ENCODE measurements around the gene PGPEP1. TPM values are rescaled to one million over a fixed set of nuclear protein-coding genes. Genes with fewer than 3 reads are reported as not detected.

PGPEP1 gene
- total RNA-seq, 1 donor from 2014 or later, result 5.4 TPM

GRCh38 chr19:18330868-18331267 is 9.5 kb upstream of the PGPEP1 start:
- H3K4me3 ChIP-seq (ENCODE audit: low read depth, low read length), result no peak overlapping the region
- TF ChIP-seq CTCF (conservative IDR thresholded peaks at IDR 0.05; ENCODE audit: low read depth, low read length), result no peak
- no peak for DNase-seq (ENCODE audit: low read depth)

- no peak for DNase-seq (ENCODE audit: low read depth)
- no peak for TF ChIP-seq CTCF (conservative IDR thresholded peaks at IDR 0.05; ENCODE audit: low read depth, low read length)
- no peak overlapping the region for H3K4me3 ChIP-seq (ENCODE audit: low read depth, low read length)
Observed at GRCh38 chr19:18332917-18333530, 7.4 kb upstream of the PGPEP1 start.

- no peak overlapping the region for H3K4me3 ChIP-seq (ENCODE audit: low read depth, low read length)
- TF ChIP-seq CTCF (conservative IDR thresholded peaks at IDR 0.05; ENCODE audit: low read depth, low read length), result no peak
- DNase-seq (ENCODE audit: low read depth), result no peak
Observed at GRCh38 chr19:18333680-18334079, 6.7 kb upstream of the PGPEP1 start.

GRCh38 chr19:18336121-18336520 is 4.3 kb upstream of the PGPEP1 start:
- TF ChIP-seq CTCF (conservative IDR thresholded peaks at IDR 0.05; ENCODE audit: low read depth, low read length), result no peak
- DNase-seq (ENCODE audit: low read depth), result no peak
- H3K4me3 ChIP-seq (ENCODE audit: low read depth, low read length), result no peak overlapping the region

- DNase-seq (ENCODE audit: low read depth), result no peak
Observed at GRCh38 chr19:18338541-18338940, 1.9 kb upstream of the PGPEP1 start.

GRCh38 chr19:18339723-18340122 is 675 bp upstream of the PGPEP1 start:
- no peak for DNase-seq (ENCODE audit: low read depth)
- TF ChIP-seq CTCF (conservative IDR thresholded peaks at IDR 0.05; ENCODE audit: low read depth, low read length), result peak; percentile 37
- H3K4me3 ChIP-seq (ENCODE audit: low read depth, low read length), result peak overlapping the region; percentile 90

More at GRCh38 chr19:18338541-18338940, 1.9 kb upstream of the PGPEP1 start:
- H3K4me3 ChIP-seq (ENCODE audit: low read depth, low read length), result no peak overlapping the region
- no peak for TF ChIP-seq CTCF (conservative IDR thresholded peaks at IDR 0.05; ENCODE audit: low read depth, low read length)

Measured in epithelial cell of proximal tubule (primary cell).